Cardiac ventricle fibroblast (primary cell): ENCODE measurements around the gene SPON1. TPM values are rescaled to one million over a fixed set of nuclear protein-coding genes. Genes with fewer than 3 reads are reported as not detected.

Experiments
- total RNA-seq: library from RNA; depleted of rRNA; stranded (reverse); fragments of >200 nt; gene quantifications from 2 replicates; pipeline ENCODE4 v1.2.3, GENCODE V29; 2015

SPON1 gene
- 109 and 117 TPM in 2 replicates for total RNA-seq

GRCh38 chr11:13962562-13963168 is at the start of gene SPON1:
TSS of gene SPON1 (plus strand) at chr11:13962723. CDS start at chr11:13962905, 182 bp downstream.

